ENCODE results near the gene NRGN. TPM values are rescaled to one million over a fixed set of nuclear protein-coding genes. Genes with fewer than 3 reads are reported as not detected.

Gene NRGN
- total RNA-seq, 2 experiments from 2014 or later: 6.4 to 6.7 TPM

DNA sequence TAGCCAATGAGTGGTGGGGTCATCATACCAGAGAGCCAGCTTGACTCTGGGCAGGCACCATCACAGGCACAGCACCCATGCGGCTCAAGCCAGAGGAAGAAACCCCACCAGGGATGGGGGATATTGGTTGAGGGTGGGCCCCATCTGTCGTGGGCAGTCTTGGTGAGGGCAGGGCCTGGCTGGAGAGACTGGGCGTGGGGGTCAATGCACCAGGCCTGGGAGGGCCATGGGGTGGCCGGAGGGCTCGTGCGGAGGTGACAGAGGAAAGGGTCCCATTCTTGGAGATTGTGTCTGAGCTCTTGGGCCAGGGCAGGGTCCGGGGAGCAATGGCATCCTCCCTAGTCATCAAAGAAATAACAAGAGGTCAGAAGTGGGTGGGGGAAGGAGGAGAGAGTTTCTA lies 13.9 kb downstream of the NRGN start:
- POLR2A ChIA-PET: no interaction called here
- CTCF ChIA-PET: interaction anchor here (1.3 to 1.5 kb wide), 2 partner anchors 9 to 85 kb away, joined by 3 to 5 read pairs; partner anchors contain the start of gene ESAM

DNA sequence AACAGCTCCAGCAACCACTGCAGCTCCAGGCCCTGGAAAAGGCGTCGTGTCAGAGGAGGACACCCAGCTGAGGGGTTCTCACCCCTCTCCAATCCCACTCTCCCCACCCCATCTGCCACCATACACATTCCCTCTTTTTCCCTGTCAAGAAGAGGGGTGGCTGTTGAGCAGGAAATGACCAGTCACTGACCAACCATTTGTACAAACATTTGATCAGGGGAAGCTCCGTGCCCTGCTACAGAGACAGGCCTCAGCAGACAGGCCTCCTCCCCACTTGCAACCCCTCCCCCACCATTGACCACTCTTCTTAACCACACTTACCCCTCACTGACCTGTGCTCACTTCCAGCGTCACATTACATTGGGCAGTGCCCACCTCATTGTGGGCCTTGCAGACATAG lies 14.6 kb downstream of the NRGN start:
- POLR2A ChIA-PET: no interaction called here
- CTCF ChIA-PET: no interaction called here

DNA sequence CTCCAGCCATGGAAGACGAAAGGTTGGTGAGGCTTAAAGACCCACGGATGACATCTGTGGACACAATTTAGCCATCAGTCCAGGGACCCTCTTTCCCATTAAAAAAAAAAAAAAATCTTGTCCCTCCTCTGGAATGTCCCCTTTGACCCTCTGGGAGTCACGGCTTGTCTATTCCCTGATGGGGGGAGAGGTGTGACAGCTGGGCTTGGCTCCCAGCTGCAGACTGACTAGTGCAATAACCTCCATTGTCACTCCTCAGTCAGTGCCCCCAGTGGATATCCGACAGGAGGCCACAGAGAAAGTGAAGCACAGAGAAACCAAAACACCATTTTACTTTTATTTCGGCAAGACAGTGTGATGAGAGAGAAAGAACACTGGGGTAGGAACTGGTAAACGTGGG lies 15.0 kb downstream of the NRGN start:
- CTCF ChIA-PET: interaction anchor here (0.7 kb wide), 1 partner anchor 75 kb away, joined by 3 read pairs; no protein-coding TSS in a partner anchor
- POLR2A ChIA-PET: no interaction called here

DNA sequence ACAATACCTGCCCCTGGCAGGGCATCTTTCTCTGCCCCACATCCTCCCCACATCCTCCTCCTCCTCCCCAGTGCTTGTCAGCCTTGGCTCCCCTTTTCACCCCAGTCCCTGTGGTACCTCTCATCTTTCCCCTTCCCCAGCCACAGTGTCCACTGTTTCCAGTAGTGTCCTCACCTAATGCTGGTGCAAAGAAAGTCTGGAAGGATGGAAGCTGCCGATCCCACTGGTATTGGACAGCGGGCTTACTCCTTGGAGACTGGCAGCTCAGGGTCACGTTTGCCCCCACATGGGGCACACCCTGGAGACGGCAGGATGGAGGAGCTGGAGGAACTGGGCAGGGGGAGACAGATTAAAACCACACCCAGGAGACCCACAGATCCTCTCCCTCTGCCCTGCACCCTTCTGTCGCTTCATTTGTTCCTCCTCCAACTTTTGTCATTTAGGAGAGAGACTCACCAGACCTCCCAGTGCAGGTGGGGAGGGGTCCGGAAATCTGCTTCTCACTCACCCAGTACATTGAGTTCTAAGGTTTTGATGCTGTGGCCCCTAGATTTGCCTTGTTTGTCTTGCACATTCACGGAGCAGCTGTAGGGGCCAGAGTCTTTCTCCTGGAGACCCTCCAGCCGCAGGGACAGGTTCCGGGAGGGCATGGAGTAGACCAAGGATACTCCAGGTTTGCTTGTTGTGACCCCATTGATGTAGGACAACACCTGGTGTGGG lies 16.5 kb downstream of the NRGN start:
- ChIA-PET CTCF (interaction anchor here (1.0 to 1.2 kb wide), 2 partner anchors 8 to 10 kb away, joined by 3 to 4 read pairs; no protein-coding TSS in a partner anchor), POLR2A (no interaction called here)

DNA sequence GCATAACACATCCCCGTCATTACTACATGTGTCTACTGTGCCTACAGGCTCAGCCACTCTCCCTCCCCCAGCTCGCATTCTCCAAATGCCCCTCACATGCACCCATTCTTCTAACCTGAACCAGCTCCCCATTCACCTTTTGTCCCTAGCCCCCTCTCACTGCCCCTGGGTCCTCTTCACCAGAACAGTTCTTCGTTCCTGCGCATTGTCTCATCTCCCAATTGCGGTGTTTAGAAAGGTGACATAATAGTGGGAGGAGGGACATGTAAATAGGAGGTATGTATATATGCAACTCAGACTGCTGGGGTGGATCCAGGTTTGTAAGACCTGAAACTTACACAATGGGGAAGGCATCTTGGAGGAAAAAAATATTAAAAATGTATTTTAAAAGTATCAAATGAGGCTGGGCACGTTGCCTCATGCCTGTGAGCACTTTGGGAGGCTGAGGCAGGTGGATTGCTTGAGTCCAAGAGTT lies 17.0 kb downstream of the NRGN start:
- ChIA-PET POLR2A (no interaction called here), CTCF (interaction anchor here (1.0 kb wide), 1 partner anchor 9 kb away, joined by 3 read pairs; no protein-coding TSS in a partner anchor)

- ChIA-PET POLR2A (interaction anchor here (1.8 kb wide), 1 partner anchor 11 kb away, joined by 4 read pairs; no protein-coding TSS in a partner anchor), CTCF (interaction anchor here (0.9 to 2.5 kb wide), 3 partner anchors 11 to 76 kb away, joined by 3 to 9 read pairs (median 7); partner anchors contain the start of gene NRGN)
These were observed 17.6 kb downstream of the NRGN start for GRCh38 chr11:124757320-124757719.

DNA sequence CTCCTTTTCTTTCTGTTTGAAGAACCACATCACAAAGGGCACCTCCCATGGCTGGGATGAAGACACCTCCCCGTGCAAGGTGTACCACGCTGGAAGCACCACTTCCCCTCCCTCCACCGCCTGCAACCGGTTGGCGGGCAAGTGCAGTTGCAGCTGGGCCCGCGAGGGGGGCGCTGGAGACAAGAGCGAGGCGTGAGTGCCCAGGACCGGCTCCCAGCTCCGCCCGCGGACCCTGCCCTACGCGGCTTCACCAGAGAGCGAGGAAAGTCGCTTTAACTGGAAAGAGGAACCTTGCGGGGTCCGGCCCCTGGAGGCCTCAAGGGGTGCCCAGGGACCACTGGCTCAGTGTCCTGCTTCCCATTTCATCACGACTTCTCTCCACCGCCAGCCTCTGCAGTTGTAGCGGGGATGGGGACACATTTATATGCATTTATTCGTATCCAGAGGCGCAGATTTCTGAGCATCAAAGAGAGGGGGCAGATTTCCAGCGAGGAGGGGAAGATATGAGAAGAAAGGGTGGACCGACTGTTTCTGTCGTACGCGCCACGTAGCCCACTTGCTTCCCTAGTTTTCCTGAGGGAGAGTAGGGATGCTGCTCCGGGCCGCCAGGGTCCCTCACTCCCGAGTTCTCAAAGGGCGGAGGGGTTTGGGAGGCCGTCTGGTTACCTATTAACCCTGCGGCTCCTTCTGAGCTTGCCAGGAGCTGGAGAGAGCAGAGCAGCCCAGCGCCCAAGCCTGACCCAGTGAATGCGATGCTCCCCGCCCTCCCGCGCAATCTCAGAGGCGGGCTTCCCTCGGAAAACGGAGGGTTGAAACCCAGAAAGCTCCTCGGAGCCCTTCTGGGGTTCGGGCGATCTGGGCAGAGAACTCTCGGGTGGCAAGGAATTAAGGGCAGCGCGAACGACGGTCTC lies 18.9 kb downstream of the NRGN start:
- ChIA-PET POLR2A (interaction anchor here (0.6 to 1.8 kb wide), 2 partner anchors 12 to 87 kb away, joined by 3 to 4 read pairs; no protein-coding TSS in a partner anchor), CTCF (interaction anchor here (0.6 to 2.5 kb wide), 10 partner anchors 12 to 195 kb away, joined by 3 to 9 read pairs (median 4); partner anchors contain the start of genes CCDC15 and NRGN)

GRCh38 chr11:124759266-124760204 lies 19.8 kb downstream of the NRGN start:
- ChIA-PET POLR2A (no interaction called here), CTCF (interaction anchor here (2.3 to 2.5 kb wide), 2 partner anchors 13 to 20 kb away, joined by 7 to 9 read pairs; partner anchors contain the start of gene NRGN)

DNA sequence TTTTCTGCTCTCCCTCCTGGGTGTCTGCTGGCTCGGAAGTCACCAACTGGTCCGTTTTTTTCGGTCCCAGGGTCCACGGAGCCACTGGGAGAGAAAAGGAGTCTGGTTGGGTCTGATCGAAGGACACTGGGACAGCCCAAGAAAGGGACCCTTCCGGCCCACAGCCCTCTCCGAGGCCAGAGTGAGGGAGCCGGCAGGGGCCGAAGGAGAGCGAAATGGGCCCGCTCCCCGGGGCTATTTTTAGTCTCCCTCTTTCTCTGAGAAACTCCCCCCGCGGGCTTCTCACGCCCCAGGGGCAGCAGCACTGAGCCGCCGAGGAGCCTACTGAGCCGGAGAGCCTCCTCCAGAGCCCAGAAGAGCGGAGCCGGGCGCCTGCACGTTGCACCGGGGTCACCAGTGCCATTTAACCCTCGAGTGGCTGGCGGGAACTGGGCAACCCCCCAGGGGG lies 20.5 kb downstream of the NRGN start:
- POLR2A ChIA-PET: interaction anchor here (1.4 kb wide), 1 partner anchor 8 kb away, joined by 4 read pairs; no protein-coding TSS in a partner anchor
- CTCF ChIA-PET: interaction anchor here (1.3 to 4.0 kb wide), 2 partner anchors 14 to 76 kb away, joined by 6 to 40 read pairs; no protein-coding TSS in a partner anchor

DNA sequence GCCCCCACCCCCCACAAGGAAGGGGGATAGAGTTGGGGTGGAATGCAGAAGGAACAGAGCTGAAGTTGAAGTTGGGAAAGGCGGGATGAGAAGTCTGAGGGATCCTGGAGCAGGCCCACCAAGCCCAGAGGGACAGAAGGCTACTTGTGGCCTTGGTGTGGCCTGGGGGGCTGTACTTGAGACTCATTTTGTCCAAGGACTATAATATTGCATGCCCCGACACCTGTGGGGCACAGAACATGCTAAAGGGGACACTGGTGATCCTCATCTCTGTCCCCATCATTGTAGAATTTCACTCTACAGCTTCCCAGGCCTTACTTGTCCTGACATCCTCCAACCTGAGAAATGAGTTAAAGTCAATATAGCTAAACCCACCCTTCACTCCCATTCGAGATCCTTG lies 21.1 kb downstream of the NRGN start:
- POLR2A ChIA-PET: interaction anchor here (0.5 to 1.4 kb wide), 2 partner anchors 8 to 1707 kb away, joined by 3 to 4 read pairs; no protein-coding TSS in a partner anchor
- CTCF ChIA-PET: interaction anchor here (1.0 to 5.2 kb wide), 5 partner anchors 14 to 91 kb away, joined by 3 to 40 read pairs (median 6); no protein-coding TSS in a partner anchor

DNA sequence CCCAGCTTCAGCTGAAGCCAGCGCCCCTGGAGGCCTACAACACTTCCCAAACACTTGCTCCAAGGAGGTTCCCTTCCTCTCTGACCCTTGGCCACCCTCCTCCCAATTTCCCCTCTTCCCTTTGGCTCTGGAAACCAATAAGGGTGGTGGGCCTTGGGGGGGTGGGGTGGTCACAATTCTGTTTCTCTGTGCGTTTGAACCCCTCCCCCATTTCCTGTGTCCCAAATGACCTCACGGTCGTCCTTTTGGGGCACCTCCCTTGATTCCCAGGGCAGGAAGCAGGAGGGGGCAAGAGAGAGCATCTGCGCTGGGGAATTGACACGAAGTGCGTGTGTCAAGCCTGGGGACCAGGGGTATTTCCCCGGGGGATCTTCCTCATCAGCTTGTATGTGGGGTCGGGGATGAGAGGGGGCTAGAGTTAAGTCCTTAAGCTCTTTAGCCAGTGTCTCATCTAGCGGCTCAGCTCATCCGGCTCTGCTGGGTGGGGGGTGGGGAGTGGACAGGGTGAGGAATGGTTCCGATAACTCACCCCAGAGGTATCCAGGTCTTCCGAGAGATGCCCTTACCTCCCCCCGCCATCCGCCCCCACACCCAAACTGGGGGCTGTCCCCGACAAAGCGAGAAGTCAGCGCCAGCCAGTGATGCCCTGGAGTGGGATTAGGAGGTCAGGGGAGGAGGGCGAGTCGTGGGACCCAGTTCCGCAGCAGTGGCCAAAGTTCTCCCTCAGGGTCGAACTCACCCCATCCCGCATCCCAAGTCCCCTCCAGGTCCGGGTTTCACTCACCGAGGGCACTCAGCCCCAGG lies 21.8 kb downstream of the NRGN start:
- CTCF ChIA-PET: interaction anchor here (1.0 to 5.2 kb wide), 6 partner anchors 15 to 91 kb away, joined by 3 to 40 read pairs (median 4); no protein-coding TSS in a partner anchor
- POLR2A ChIA-PET: interaction anchor here (0.5 to 1.4 kb wide), 2 partner anchors 9 to 1708 kb away, joined by 3 to 4 read pairs; no protein-coding TSS in a partner anchor

DNA sequence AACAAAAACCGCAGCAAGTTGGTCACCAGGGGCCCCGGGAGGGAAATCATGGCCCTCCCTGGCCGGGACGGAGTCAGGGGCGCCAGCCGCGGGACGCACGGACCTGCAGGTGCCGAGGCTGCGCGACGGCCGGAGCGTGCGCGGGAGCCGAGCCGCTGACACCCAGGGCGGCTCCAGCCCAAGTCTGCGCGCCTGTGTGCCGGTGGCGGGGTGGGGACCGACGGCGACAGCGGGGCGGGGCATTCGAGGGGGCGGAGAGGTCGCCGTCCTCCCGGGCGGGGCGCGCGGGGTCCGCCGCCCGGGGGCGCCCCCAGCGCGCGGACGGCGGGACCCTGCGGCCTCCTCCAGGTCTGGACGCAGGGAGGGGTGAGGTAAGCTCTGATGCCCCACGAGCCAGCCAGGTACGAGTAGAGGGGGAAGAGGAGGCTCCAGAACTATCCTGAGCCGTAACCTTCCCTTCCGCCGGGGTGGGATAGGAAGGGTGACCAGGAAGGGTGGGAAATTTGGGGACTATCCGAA lies 22.4 kb downstream of the NRGN start, which contains the start of gene ESAM:
TSS of gene ESAM (minus strand) at position 186 of the 519 bp plus-strand sequence. CDS start at position 50, 136 bp downstream.
- ChIA-PET CTCF (interaction anchor here (0.8 to 5.2 kb wide), 14 partner anchors 9 to 132 kb away, joined by 3 to 40 read pairs (median 6); partner anchors contain the start of genes MSANTD2 and NRGN), POLR2A (interaction anchor here (1.3 kb wide), 1 partner anchor 89 kb away, joined by 4 read pairs; the partner anchor contains the start of genes SIAE and SPA17)

GRCh38 chr11:124762624-124763155 lies 22.9 kb downstream of the NRGN start:
- POLR2A ChIA-PET: interaction anchor here (1.3 kb wide), 1 partner anchor 89 kb away, joined by 4 read pairs; the partner anchor contains the start of genes SIAE and SPA17

GRCh38 chr11:124763156-124763947 lies 23.6 kb downstream of the NRGN start:
- ChIA-PET CTCF (interaction anchor here (0.6 to 5.2 kb wide), 25 partner anchors 9 to 1666 kb away, joined by 3 to 40 read pairs (median 4); partner anchors contain the start of genes MSANTD2, NRGN, SIAE and SPA17), POLR2A (interaction anchor here (1.3 kb wide), 1 partner anchor 90 kb away, joined by 4 read pairs; the partner anchor contains the start of genes SIAE and SPA17)

More at GRCh38 chr11:124762624-124763155, 22.9 kb downstream of the NRGN start:
- CTCF ChIA-PET: interaction anchor here (0.8 to 5.2 kb wide), 15 partner anchors 9 to 133 kb away, joined by 3 to 40 read pairs (median 5); partner anchors contain the start of genes MSANTD2, NRGN, SIAE and SPA17

DNA sequence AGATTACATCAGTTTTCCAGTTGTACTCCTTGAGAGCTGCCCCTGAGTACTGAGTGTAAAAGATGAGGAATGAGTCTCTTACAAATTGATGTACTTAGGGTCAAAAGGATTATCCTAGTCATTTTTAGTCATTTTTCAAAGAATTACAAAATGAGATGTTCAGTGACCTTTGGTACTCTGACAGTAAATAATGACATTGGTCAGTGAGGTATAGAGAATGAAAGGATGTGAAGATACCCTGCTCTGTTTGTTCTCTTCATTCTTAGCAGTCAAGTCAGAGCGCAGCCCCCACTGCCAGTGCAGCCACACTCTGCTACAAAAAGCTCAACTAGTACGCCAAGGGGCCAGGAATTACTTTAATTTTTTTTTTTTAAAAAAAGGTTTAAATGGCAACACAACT lies 26.4 kb downstream of the NRGN start:
- ChIA-PET CTCF (interaction anchor here (1.4 to 1.7 kb wide), 2 partner anchors 9 to 20 kb away, joined by 3 to 4 read pairs; no protein-coding TSS in a partner anchor), POLR2A (interaction anchor here (0.6 kb wide), 1 partner anchor 669 kb away, joined by 5 read pairs; no protein-coding TSS in a partner anchor)

Measured in activated CD8-positive, alpha-beta memory T cell treated with anti-CD3 and anti-CD28 coated beads for 36 hours (primary cell).